Activated CD8-positive, alpha-beta memory T cell treated with anti-CD3 and anti-CD28 coated beads for 36 hours (primary cell): ENCODE results near the gene SLC36A2. TPM values are rescaled to one million over a fixed set of nuclear protein-coding genes. Genes with fewer than 3 reads are reported as not detected.
"Not testable (repeated sequence)": the region's sequence is repeated elsewhere in the genome, so short reads cannot be mapped to it uniquely, and the experiment has no call there.

Source experiments
- CTCF ChIA-PET: fragments of 350-600 bp; sonication (Branson Sonifier 250); formaldehyde crosslinking; loops from one replicate; lab custom pipeline; 2021; ENCODE audit warnings: antibody characterized with exemption; lab: Charles Lee
- POLR2A ChIA-PET: fragments of 350-600 bp; sonication (Branson Sonifier 250); formaldehyde crosslinking; loops from one replicate; lab custom pipeline; 2021; ENCODE audit warnings: antibody characterized with exemption; lab: Charles Lee
- total RNA-seq, 2 experiments: library from RNA; stranded (reverse); gene quantifications; one replicate each; pipeline ENCODE4 v1.2.3, GENCODE V29; 2021

SLC36A2 gene
- not detected for total RNA-seq

DNA sequence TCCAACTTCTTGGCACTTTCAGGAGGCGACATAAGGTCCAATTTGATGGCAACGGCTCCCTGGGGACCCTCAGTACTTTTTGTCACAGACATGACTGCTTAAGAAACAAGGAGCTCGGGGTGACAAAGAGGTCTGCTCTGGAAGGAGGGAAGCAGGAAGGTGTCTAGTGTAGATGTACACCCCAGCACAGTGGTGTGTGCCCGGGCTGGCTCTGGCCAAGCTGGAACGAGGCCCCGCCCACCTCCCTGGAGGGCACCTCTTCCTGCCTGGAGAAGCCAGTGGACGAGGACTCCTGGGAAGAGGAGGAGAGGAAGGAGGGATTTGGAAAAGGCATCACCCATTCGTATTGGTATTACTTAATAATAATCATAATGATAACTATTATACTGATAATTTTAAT lies at the start of gene SLC36A2:
SLC36A2 (minus strand) TSS at position 191 of the 400 bp plus-strand sequence; CDS start at position 92, 99 bp downstream.
- POLR2A ChIA-PET = no interaction called here
- CTCF ChIA-PET = no interaction called here

DNA sequence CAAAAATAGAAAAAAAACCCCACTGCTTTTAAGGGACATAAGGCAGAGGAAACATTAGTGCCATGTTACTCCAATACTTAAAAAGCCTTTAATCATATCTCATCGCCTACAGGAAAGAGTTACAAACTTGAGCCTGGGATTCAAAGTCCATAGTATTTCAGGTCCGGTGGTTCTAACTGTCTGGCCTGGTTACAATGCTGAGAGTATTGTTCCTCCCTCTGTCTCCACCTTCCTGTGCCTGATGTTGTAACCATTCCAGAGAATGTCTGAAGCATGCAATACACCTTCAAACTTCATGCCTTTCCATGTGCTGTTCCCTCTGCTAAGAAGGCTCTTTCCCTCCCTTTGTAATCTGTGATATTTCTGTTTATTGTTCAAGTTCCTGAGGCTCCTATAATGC lies 41.6 kb upstream of the SLC36A2 start:
- ChIA-PET CTCF (no interaction called here), POLR2A (no interaction called here)

DNA sequence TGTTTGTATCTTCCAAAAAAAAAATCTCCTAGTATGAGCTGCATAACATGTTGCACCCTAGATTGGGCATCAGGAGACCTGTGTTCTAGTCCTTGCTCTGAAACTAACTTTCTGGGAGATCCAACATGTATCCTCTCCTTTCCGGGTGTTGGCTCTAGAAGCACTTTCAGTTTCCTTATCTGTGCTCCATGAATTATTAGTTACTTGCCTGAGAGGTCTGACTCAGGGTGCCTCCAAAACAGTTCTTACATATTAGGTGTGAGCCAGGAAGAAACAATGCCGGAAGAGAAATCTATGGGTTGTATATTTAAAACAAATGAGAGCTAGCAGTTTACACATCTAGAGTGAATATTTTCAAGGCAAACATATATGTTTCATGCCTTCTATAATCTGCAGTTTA lies 36.7 kb upstream of the SLC36A2 start:
- ChIA-PET POLR2A (no interaction called here), CTCF (no interaction called here)

DNA sequence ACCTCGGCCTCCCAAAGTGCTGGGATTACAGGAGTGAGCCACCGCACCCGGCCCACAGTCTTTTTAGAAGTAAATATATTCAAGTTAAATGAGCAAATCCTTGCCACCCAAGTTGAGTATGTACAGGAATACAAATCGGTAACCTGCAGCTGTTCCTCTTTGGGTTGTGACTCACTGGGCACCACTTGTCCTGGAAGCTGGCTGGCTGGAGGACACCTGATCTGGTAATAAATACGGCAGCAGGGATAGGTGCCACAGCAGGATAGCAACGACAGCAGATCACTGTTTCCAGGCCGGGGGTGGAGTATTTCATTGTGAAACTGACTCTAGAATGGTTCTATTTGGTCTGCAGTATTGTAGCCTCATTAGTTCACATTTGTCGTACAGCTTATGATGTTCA lies 35.7 kb upstream of the SLC36A2 start:
- CTCF ChIA-PET = no interaction called here
- POLR2A ChIA-PET = no interaction called here

DNA sequence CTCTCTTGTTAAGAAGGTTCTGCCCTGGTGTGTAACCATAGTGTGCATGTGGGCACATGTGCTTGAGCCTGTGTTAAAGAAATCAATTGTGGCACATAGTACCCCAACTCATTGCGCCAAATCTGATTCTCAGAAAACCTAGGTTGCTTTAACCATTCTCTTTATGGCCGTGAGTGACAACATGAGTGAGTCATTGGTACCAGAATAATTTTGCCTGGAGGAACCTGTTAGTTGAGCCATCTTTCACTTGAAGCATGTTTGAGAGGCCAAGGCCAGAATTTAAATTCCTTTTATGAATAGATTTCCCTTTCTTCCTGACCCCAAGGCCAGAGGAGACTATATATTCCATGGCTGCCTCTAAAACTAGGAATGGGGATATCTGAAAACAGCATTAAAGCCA lies 35.2 kb upstream of the SLC36A2 start:
- POLR2A ChIA-PET = no interaction called here
- CTCF ChIA-PET = no interaction called here

DNA sequence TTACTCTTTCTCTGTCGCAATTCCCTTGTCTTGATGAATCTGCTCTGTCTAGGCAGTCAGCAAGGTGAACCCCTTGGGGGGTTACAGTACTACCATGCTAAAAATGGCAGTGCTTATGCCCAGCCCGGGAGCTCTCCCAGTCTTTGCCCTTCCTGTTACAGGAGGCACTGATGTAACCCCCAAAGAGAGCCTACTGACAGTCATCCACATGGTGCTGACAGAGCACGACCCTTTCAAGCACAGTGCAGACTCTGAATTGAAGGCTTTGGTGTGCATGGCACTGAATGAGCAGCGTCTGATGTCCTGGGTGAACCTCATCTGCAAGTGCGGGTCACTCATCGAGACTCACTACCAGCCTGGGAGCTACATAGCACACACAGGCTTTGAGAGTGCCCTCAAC lies 34.5 kb upstream of the SLC36A2 start:
- ChIA-PET CTCF (no interaction called here), POLR2A (no interaction called here)

DNA sequence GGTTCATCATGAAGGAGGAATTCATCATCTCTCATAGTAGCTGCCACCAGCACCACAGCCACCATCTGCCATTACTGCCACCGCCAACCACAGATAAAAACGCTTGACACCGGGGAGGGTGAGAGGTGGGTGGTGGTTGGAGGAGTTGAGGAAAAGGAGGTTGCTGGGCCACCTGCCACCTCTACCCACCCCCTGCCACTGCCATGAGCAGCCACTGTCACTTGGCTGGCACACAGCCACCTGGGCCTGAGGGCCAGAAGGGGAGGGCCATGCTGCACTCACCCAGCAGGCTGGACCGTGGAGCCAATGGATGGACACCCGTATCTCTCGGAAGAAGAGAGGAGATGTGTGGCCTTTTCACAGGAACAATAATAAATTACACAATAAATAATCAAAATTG lies 31.3 kb upstream of the SLC36A2 start:
- CTCF ChIA-PET = no interaction called here
- POLR2A ChIA-PET = no interaction called here

DNA sequence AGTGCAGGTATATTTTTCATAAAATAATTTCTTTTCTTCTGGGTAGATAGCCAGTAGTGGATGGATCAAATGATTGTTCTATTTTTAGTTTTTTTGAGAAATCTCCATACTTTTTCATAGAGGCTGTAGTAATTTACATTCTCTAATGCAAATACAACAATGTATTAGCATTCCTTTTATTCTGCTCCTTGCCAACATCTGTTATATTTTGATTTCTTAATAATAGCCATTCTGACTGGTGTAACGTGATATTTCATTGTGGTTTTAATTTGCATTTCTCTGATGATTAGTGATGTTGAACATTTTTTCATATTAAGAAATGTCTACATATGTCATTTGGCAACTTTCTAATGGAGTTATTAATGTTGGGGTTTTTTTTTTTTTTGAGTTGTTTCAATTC lies 27.2 kb upstream of the SLC36A2 start:
- CTCF ChIA-PET = no interaction called here
- POLR2A ChIA-PET = no interaction called here

DNA sequence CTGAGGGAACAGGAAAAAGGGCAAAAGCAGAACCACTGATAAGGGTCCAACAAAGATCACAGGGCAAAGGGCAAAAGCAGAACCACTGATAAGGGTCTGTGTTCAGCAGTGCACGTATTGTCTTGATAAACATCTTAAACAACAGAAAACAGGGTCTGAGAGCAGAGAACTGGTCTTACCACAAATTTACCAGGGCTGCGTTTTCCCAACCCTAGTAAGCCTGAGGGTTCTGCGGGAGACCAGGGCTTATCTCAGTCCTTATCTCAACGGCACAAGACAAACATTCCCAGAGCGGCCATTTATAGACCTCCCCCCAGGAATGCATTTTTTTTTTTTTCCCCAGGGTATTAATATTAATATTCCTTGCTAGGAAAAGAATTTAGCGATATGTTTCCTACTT lies 19.7 kb upstream of the SLC36A2 start:
- CTCF ChIA-PET, POLR2A ChIA-PET: not testable (repeated sequence)

DNA sequence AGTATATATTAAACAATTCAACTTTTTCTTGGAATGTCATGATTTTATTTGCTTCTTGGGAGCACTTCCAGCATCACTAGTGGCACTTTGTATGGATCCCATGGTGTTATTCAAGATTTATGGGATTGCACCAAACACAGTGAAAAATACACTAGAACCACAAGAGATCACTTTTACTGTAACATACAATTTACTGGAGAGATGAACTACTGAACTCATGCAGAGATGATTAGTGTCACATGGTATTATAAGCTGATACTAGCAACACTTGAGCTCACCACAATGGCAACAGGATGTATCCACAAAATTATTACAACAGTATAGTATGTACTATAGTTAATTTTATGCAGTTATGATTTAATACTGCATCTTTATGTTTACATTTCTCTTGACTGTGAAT lies 16.3 kb upstream of the SLC36A2 start:
- CTCF ChIA-PET = no interaction called here
- POLR2A ChIA-PET = no interaction called here

DNA sequence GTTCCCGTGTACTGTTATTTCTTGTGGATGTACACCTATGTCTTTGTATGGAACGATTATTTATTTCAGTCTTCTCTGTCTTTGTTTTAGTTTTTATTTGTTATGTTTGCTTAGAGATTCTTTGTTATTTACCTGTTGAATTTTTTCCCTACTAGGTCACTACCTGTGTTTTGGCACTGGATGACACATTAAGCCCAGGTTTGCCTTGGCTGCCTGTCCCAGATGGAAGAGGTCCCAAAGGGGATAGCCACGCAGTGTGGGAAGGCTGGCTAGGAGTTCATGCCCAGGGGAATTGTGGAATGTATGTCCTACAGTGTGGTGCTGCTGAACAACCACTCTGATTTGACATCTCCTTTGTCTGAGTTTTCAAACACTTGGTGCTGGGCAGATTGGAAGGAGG lies 15.6 kb upstream of the SLC36A2 start:
- POLR2A ChIA-PET = no interaction called here

DNA sequence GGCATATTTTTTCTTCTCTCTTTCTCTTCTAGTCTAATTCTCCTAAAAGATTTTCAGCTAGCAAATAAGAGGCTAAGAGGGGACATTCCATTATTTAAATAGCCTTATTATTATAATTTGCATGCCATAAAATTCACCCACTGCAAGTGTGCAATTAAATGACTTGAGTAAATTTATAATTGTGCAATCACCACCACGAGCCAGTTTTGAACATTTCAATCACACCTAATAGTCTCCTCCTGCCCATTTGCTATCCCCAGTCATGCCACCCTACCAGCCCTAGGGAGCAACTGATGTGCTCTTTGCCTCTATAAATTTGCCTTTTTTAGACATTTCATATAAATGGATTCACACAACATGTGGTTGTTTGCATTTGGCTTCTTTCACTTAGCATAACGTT lies 12.0 kb upstream of the SLC36A2 start:
- ChIA-PET CTCF (interaction anchor here (0.7 kb wide), 1 partner anchor 468 kb away, joined by 3 read pairs; no protein-coding TSS in a partner anchor), POLR2A (no interaction called here)

More for the DNA sequence above, 15.6 kb upstream of the SLC36A2 start:
- CTCF ChIA-PET = no interaction called here

DNA sequence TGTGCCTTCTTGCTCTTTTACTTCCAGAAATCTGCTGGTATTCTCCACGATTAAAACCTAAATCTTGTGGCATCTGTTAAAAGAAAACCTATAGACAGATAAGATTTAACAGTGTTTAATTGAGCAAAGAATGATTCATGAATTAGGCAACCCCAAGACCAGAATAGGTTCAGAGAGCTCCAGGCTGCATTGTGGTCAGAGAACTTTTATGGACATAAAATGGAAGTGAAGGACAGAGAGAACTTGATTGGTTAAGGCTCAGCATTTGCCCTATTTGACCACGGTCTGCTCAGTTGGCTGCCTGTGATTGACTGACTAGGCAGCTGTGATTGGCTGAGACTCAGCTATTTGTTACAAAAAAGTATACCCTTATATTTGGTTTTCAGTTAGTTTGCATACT lies 10.4 kb upstream of the SLC36A2 start:
- ChIA-PET POLR2A (interaction anchor here (0.6 kb wide), 1 partner anchor 1626 kb away, joined by 4 read pairs; no protein-coding TSS in a partner anchor), CTCF (no interaction called here)

DNA sequence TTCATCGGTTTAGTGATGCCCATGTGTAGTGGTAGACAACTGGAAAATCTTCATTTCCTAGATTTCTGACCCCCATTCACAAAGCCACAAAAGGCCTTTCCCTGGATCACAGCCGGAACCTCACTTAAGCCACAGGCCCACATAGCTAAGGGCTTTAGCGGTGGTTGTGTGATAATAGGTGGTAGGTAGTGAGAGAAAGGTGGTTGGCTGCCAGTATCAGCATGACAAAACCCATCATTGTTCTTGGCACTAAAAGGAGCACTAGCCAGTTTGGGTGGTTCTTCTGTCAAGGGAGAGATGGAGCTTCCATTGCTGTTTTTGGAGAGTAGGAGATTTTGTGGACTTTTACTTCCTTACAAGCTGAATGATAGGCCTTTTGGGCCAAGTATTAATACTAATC lies 9.7 kb upstream of the SLC36A2 start:
- ChIA-PET POLR2A (interaction anchor here (0.6 kb wide), 1 partner anchor 1625 kb away, joined by 4 read pairs; no protein-coding TSS in a partner anchor), CTCF (no interaction called here)

DNA sequence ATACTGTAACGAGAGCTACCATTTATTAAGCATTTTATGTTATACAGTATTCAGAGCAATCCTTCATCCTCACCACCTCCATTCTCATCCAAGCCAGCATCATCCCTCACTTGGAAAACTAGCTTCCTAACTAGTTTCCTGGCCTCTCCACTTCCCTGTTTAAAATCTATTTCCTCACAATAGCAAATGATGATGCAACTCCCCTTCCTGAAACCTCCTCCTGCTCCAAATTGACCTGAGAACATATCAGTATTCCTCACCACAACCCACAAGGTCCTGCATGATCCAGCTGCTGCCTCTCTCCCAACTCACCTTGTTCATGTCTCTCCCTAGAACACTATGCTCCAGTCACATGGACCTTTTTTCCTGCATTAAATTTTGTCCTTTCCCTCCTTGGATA lies 4.3 kb upstream of the SLC36A2 start:
- POLR2A ChIA-PET = no interaction called here
- CTCF ChIA-PET = interaction anchor here (1.2 kb wide), 1 partner anchor 112 kb away, joined by 4 read pairs; no protein-coding TSS in a partner anchor

DNA sequence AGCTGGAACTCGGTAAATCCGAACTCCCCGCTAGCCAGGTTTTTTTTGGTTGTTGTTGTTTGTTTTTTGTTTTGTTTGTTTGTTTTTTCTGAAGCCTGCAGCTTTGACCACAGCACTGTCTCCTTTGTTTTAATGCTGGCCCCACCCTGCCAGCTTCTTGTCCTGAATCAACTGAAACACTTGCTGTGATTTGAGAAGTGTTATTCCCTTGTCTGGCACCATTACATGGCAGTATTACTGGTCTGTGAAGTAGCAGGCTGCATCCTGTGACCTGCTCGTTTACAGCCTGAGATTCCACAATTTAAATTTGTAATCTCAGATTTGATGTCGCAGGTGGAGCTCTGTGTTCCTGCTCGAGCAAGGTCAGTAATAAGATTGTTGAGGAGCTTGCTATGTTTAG lies 1.4 kb upstream of the SLC36A2 start:
- CTCF ChIA-PET = no interaction called here
- POLR2A ChIA-PET = no interaction called here

DNA sequence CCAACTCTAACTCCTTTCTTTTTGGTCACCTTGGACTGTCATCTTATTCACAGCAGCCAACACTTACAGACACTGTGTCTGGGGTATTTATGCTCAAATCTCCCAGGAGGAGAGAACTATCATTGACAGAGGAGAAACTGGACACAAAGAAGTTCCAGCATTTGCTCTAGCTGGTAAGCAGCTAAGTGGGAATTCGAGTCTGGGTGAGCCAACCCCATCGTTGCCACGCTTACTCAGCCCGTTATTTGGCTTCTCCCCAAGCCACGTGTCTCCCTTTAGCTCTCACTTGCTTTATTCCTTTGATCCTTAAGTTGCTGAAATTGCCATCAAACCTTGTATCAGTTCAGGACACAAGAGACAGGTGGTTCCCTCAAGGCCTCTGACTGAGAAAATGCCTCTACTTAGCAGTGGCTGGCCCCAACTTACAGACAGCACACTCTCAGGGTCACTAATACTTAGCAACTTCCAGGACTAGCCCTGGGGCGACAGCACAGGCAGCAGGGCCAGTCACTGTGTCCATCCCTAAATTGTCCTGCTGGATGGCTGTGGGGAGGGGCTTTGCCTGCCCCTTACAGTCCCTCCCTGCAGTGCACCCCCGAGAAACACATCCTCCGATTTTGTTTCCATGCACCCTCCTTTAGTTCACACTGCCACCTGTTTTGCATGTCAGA lies 1.4 kb downstream of the SLC36A2 start:
- CTCF ChIA-PET = no interaction called here
- POLR2A ChIA-PET = no interaction called here

DNA sequence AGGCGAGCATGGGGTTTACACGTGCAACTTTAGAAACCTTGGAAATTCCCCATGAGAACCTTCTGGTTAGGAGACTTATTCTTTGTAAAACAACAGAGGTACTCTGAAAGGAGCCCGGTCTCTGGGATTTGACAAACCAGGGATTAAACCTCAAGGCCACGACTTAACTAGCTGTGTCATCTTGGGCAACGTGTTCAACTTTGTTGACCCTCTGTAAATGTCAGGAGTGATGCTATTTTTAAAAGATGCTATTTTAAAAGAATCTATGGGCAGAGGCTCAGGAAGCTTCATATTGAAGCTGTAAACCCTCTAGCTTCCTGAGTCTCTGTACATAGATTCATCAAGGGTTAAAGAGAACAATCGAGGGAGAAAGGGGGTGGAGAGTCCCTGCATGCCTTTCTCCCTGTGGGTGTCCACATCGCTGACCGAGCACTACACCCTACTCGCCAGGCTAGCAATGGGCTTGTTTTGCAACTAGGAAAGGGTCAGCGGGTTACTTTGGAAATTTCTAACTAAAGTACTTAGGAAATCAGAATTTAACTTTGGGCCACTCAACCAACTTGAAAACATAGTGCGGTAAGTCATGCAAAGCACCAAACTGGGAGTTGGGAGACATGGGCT lies 2.1 kb downstream of the SLC36A2 start:
- CTCF ChIA-PET = no interaction called here
- POLR2A ChIA-PET = no interaction called here

DNA sequence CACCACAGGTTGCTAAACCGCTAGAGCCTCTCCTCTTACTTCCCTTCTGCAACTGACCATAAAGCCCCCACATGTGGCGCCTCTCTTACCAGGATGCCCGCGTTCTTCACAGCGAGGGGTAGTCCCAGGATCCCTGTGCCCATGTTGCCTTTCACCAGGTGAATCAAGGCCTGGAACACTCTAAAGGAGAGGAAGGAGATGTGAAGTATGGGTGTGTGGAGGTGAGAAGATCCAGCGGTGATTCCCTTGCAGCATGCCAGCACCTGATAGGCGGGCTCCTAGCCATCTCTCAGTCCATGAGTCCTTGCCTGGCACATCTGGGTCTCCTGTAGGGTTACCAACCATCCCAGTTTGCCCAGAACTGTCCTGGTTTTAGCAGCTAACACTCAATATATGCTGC lies 3.3 kb downstream of the SLC36A2 start:
- ChIA-PET CTCF (no interaction called here), POLR2A (no interaction called here)

DNA sequence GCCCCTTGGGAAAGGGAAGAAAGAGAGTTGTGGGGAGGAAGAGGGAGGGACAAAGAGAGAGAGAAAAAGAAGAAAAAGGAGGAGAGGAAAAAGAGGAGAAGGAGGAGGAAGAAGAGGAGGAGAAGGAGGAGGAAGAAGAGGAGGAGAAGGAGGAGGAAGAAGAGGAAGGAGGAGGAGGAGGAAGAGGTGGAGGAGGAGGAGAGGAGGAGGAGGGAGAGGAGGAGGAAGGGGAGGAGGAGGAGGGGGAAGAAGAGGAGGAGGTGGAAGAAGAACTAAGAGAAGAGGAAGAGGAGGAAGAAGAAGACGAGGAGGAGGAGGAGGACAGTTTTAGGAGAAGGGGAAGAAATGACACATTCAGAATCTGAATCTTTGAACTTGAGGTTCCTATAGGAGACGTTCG lies 7.4 kb downstream of the SLC36A2 start:
- POLR2A ChIA-PET = no interaction called here
- CTCF ChIA-PET = no interaction called here

DNA sequence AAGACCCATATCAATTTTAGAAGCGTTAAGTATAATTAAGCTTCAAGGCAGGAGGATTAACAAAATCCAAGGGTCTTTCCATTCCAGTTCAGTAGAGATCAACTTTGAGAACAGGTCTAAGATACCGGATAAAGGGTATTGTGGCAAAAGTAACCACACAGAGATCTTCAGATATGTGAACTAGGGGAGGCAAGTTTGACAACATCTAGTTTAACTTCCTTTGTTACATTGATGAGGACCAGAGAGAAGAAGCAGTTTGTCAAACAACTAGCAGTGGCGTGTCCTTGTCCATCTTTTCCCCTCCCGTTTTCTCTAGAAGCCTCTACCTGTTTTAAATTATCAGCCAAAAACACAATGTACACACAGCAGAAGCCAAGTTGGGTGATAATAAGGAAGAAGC lies 8.6 kb downstream of the SLC36A2 start:
- ChIA-PET CTCF (no interaction called here), POLR2A (interaction anchor here (0.5 kb wide), 1 partner anchor 80 kb away, joined by 3 read pairs; no protein-coding TSS in a partner anchor)
